NCI-H69 (cell line): ENCODE measurements around the gene PACS2.

Source experiments
- DNase-seq: peaks from one replicate; lab custom pipeline; 2025; lab: John Stamatoyannopoulos, UW

Gene PACS2

GRCh38 chr14:105368910-105369652 lies 54.5 kb downstream of the PACS2 start:
- DNase-seq: no peak

GRCh38 chr14:105369653-105370040 lies 55.1 kb downstream of the PACS2 start:
- DNase-seq: no peak

- DNase-seq: no peak
Measured at GRCh38 chr14:105374389-105374788, 59.8 kb downstream of the PACS2 start.

GRCh38 chr14:105375635-105376057 lies 61.1 kb downstream of the PACS2 start:
- peak; percentile 18 for DNase-seq

GRCh38 chr14:105376521-105377440 lies 62.2 kb downstream of the PACS2 start:
- DNase-seq: no peak

- no peak for DNase-seq
Measured at GRCh38 chr14:105377555-105378182, 63.1 kb downstream of the PACS2 start.

- no peak for DNase-seq
Measured at GRCh38 chr14:105378199-105378598, 63.7 kb downstream of the PACS2 start.

- no peak for DNase-seq
Measured at GRCh38 chr14:105378873-105379685, 64.5 kb downstream of the PACS2 start.

- no peak for DNase-seq
Measured at GRCh38 chr14:105379946-105380345, 65.4 kb downstream of the PACS2 start.

- DNase-seq: no peak
Measured at GRCh38 chr14:105380756-105381155, 66.2 kb downstream of the PACS2 start.

- DNase-seq: no peak
Measured at GRCh38 chr14:105381446-105382342, 67.1 kb downstream of the PACS2 start.

- no peak for DNase-seq
Measured at GRCh38 chr14:105382343-105383082, 68.0 kb downstream of the PACS2 start.

- no peak for DNase-seq
Measured at GRCh38 chr14:105383083-105383730, 68.7 kb downstream of the PACS2 start.

GRCh38 chr14:105384041-105384557 lies 69.6 kb downstream of the PACS2 start:
- no peak for DNase-seq

GRCh38 chr14:105384605-105385321 lies 70.2 kb downstream of the PACS2 start:
- DNase-seq: no peak

GRCh38 chr14:105385322-105385637 lies 70.7 kb downstream of the PACS2 start:
- no peak for DNase-seq

GRCh38 chr14:105385698-105386365 lies 71.3 kb downstream of the PACS2 start:
- DNase-seq: no peak
